ENCODE measurements around the gene STOML1.
"Not testable (repeated sequence)": the region's sequence is repeated elsewhere in the genome, so short reads cannot be mapped to it uniquely, and the experiment has no call there.

Gene STOML1

GRCh38 chr15:73983211-73983727 is 8.8 kb downstream of the STOML1 start:
- Histone ChIP-seq H3K9ac (ENCODE audit: low read depth, low read length) (no peak overlapping the region), H3K4me3 (ENCODE audit: low read length) (no peak overlapping the region), H3K9me3 (ENCODE audit: insufficient read depth, low read depth, low read length) (no peaks in the 10 kb centered on the region), H3K36me3 (ENCODE audit: insufficient read depth, low read depth, low read length) (no peaks in the 10 kb centered on the region), H3K27ac (ENCODE audit: low read length) (no peak overlapping the region), H3K27me3 (ENCODE audit: insufficient read depth, low read length) (no peaks in the 10 kb centered on the region; the same call in 1 of the 2 replicates), H3K4me1 (ENCODE audit: insufficient read depth, low read length) (no peaks in the 10 kb centered on the region)

DNA sequence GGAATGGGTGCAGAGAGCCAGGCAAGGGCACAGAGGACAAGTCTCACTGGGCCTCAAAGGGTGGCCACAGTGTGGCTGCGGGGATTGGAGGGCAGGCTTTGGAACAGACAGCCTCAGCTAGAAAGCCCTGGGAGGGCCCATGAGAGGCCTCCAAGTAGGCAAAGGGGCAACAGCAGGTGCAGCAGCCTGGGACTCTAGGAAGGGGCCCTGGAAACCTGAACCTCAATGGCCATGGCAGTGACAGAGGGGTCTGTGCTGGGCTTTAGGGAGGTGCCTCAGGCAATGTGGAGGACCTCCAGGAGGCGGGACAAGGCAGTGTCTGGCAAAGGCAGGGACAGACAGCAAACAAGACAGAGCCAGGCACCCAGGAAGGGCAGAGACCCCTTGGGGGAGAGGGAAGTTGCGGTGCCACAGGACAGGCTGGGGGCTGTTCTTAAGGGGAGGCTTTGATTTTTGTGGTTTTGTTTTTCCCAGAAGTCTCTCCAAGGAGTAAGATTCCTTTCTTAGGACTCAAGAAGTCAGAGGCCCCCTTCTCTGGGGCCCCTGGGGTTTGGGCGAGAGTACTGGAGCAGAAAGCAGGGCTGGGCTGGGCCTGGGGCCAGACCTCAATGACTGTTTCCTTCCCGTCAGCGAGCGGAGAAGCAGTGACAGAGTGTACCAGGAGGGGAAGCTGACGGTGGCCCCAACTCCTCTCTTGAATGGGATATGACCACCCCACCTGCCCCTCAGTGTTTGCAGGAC is 9.7 kb downstream of the STOML1 start:
- H3K27me3 ChIP-seq (ENCODE audit: insufficient read depth, low read length), result no peaks in the 10 kb centered on the region; the same call in 1 of the 2 replicates
- no peaks in the 10 kb centered on the region for H3K36me3 ChIP-seq (ENCODE audit: insufficient read depth, low read depth, low read length)
- no peak overlapping the region for H3K27ac ChIP-seq (ENCODE audit: low read length)
- H3K9me3 ChIP-seq (ENCODE audit: insufficient read depth, low read depth, low read length), result no peaks in the 10 kb centered on the region
- no peak overlapping the region for H3K9ac ChIP-seq (ENCODE audit: low read depth, low read length)
- no peaks in the 10 kb centered on the region for H3K4me1 ChIP-seq (ENCODE audit: insufficient read depth, low read length)
- no peak overlapping the region for H3K4me3 ChIP-seq (ENCODE audit: low read length)

GRCh38 chr15:73981761-73982221 is 10.3 kb downstream of the STOML1 start:
- Histone ChIP-seq H3K36me3 (ENCODE audit: insufficient read depth, low read depth, low read length) (no peaks in the 10 kb centered on the region), H3K4me3 (ENCODE audit: low read length) (no peak overlapping the region), H3K9me3 (ENCODE audit: insufficient read depth, low read depth, low read length) (no peaks in the 10 kb centered on the region), H3K9ac (ENCODE audit: low read depth, low read length) (no peak overlapping the region), H3K27me3 (ENCODE audit: insufficient read depth, low read length) (no peaks in the 10 kb centered on the region; the same call in 1 of the 2 replicates), H3K27ac (ENCODE audit: low read length) (no peak overlapping the region), H3K4me1 (ENCODE audit: insufficient read depth, low read length) (no peaks in the 10 kb centered on the region)

DNA sequence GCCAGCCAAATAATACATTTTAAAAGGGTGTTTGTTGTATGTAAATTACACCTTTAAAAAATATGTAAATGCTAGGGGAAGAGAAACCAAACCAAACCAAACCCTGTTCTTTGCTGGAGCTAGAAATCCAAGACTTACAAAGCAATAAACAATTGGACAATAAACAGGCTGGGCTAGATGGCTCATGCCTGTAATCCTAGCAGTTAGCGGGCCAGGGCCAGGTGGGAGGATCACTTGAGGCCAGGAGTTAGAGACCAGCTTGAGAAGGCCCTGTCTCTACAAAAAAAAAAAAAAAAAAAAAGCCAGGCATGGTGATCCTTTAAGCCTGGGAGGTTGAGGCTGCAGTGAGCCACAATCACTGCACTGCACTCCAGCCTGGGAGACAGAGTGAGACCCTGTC is 12.5 kb downstream of the STOML1 start:
- Histone ChIP-seq H3K4me3 (ENCODE audit: low read length) (no peak overlapping the region), H3K36me3 (ENCODE audit: insufficient read depth, low read depth, low read length) (no peaks in the 10 kb centered on the region), H3K4me1 (ENCODE audit: insufficient read depth, low read length) (no peaks in the 10 kb centered on the region), H3K9ac (ENCODE audit: low read depth, low read length) (no peak overlapping the region), H3K27ac (ENCODE audit: low read length) (no peak overlapping the region), H3K9me3 (ENCODE audit: insufficient read depth, low read depth, low read length) (no peaks in the 10 kb centered on the region), H3K27me3 (ENCODE audit: insufficient read depth, low read length) (no peaks in the 10 kb centered on the region; the same call in 1 of the 2 replicates)

- no peak overlapping the region for H3K9ac ChIP-seq (ENCODE audit: low read depth, low read length)
- H3K9me3 ChIP-seq (ENCODE audit: insufficient read depth, low read depth, low read length), result peaks cover 4% of the 10 kb centered on the region; the same call in 1 of the 2 replicates
- no peaks in the 10 kb centered on the region; the same call in 1 of the 2 replicates for H3K27me3 ChIP-seq (ENCODE audit: insufficient read depth, low read length)
- H3K36me3 ChIP-seq (ENCODE audit: insufficient read depth, low read depth, low read length), result no peaks in the 10 kb centered on the region
- no peak overlapping the region for H3K27ac ChIP-seq (ENCODE audit: low read length)
- H3K4me3 ChIP-seq (ENCODE audit: low read length), result no peak overlapping the region
- no peaks in the 10 kb centered on the region for H3K4me1 ChIP-seq (ENCODE audit: insufficient read depth, low read length)
Measured at GRCh38 chr15:73978896-73979295, 13.2 kb downstream of the STOML1 start.

- H3K27ac ChIP-seq (ENCODE audit: low read length); H3K9ac ChIP-seq (ENCODE audit: low read depth, low read length); H3K9me3 ChIP-seq (ENCODE audit: insufficient read depth, low read depth, low read length); H3K36me3 ChIP-seq (ENCODE audit: insufficient read depth, low read depth, low read length); H3K4me3 ChIP-seq (ENCODE audit: low read length); H3K4me1 ChIP-seq (ENCODE audit: insufficient read depth, low read length): not testable (repeated sequence)
- H3K27me3 ChIP-seq (ENCODE audit: insufficient read depth, low read length), result peaks cover 11% of the 10 kb centered on the region
Measured at GRCh38 chr15:73975440-73976125, 16.5 kb downstream of the STOML1 start.

- H3K36me3 ChIP-seq (ENCODE audit: insufficient read depth, low read depth, low read length); H3K4me3 ChIP-seq (ENCODE audit: low read length); H3K27ac ChIP-seq (ENCODE audit: low read length); H3K9me3 ChIP-seq (ENCODE audit: insufficient read depth, low read depth, low read length); H3K9ac ChIP-seq (ENCODE audit: low read depth, low read length); H3K4me1 ChIP-seq (ENCODE audit: insufficient read depth, low read length): not testable (repeated sequence)
- H3K27me3 ChIP-seq (ENCODE audit: insufficient read depth, low read length), result peaks cover 11% of the 10 kb centered on the region
Measured at GRCh38 chr15:73973683-73974200, 18.4 kb downstream of the STOML1 start.

DNA sequence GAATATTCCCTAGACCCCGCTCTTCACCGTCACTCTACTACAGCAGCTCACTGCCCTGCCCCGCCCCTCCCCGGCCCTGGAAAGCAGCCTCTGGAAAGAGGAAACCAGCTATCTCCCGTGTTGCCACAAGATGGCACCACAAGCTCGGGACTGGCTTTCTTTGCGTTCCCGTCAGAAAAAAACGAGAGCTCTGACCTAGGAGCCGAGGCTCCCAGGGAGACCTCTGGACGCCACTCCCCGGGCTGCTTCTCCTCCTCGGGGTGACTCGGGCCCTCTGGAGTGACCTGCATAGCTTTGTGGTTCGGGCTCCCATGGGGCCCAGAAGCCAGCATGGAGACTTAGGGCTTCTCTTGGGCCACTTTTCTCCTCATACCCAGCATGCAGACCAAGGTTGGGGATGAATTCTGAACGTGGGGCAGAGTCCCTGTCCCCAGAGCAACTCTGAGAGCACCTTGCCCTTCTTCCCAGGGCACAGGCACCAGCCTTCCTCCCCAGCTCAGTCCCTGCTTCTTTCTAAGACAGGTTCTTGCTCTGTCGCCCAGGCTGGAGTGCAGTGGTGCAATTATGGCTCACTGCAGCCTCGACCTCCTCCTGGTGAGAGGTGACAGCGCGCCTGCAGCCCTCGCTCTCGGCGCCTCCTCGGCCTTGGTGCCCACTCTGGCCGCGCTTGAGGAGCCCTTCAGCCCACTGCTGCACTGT is 19.0 kb downstream of the STOML1 start:
- H3K36me3 ChIP-seq (ENCODE audit: insufficient read depth, low read depth, low read length), result no peaks in the 10 kb centered on the region
- H3K27me3 ChIP-seq (ENCODE audit: insufficient read depth, low read length), result peaks cover 11% of the 10 kb centered on the region
- peaks cover 4% of the 10 kb centered on the region; the same call in 1 of the 2 replicates for H3K9me3 ChIP-seq (ENCODE audit: insufficient read depth, low read depth, low read length)
- no peak overlapping the region for H3K27ac ChIP-seq (ENCODE audit: low read length)
- peak overlapping the region; percentile 32; the same call in 1 of the 2 replicates for H3K9ac ChIP-seq (ENCODE audit: low read depth, low read length)
- H3K4me3 ChIP-seq (ENCODE audit: low read length), result peak overlapping the region; percentile 54; the same call in 1 of the 2 replicates
- peaks cover 3% of the 10 kb centered on the region; the same call in 1 of the 2 replicates for H3K4me1 ChIP-seq (ENCODE audit: insufficient read depth, low read length)

DNA sequence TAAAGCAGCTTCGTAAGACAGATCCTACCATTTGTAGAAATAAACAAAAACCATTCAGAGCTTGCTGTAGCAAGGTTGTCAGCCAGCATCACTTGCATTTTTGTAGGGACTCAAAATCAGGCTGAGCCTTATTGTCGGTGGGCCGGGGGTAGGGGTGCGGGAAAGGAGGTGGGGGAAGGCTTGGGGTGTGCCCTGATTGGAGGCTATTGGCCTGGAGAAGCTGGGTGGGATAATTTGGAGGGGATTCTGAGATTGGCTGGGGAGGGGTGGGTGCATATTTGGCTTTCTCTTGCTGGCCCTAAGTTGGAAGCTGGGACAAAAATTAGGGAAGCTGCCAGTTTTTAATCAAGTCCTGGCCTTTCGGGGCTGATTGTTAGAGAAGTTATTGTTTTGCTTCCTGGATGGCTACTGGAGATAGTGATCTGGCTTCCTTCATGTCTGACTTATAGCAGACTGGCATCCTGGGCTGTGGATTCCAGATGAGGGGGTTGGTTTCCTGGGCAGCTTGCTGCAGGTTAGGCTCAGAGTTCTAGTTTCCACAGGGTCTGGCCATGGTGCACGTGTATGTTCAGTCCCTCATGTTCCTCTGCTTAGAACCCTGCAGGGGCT is 22.8 kb downstream of the STOML1 start:
- no peak overlapping the region for H3K9ac ChIP-seq (ENCODE audit: low read depth, low read length)
- H3K36me3 ChIP-seq (ENCODE audit: insufficient read depth, low read depth, low read length), result no peaks in the 10 kb centered on the region
- H3K27ac ChIP-seq (ENCODE audit: low read length), result no peak overlapping the region

GRCh38 chr15:73968461-73968860 is 23.6 kb downstream of the STOML1 start:
- Histone ChIP-seq H3K4me1 (ENCODE audit: insufficient read depth, low read length) (peaks cover 16% of the 10 kb centered on the region), H3K36me3 (ENCODE audit: insufficient read depth, low read depth, low read length) (no peaks in the 10 kb centered on the region), H3K27ac (ENCODE audit: low read length) (no peak overlapping the region), H3K27me3 (ENCODE audit: insufficient read depth, low read length) (peaks cover 11% of the 10 kb centered on the region), H3K4me3 (ENCODE audit: low read length) (no peak overlapping the region), H3K9ac (ENCODE audit: low read depth, low read length) (no peak overlapping the region), H3K9me3 (ENCODE audit: insufficient read depth, low read depth, low read length) (no peaks in the 10 kb centered on the region)

More for the DNA sequence above, 22.8 kb downstream of the STOML1 start:
- Histone ChIP-seq H3K9me3 (ENCODE audit: insufficient read depth, low read depth, low read length) (no peaks in the 10 kb centered on the region), H3K4me3 (ENCODE audit: low read length) (no peak overlapping the region), H3K27me3 (ENCODE audit: insufficient read depth, low read length) (peaks cover 11% of the 10 kb centered on the region), H3K4me1 (ENCODE audit: insufficient read depth, low read length) (peaks cover 16% of the 10 kb centered on the region)

GRCh38 chr15:73965758-73966113 is 26.4 kb downstream of the STOML1 start:
- H3K36me3 ChIP-seq (ENCODE audit: insufficient read depth, low read depth, low read length), result no peaks in the 10 kb centered on the region
- peak overlapping the region; percentile 51; the same call in 1 of the 2 replicates for H3K9ac ChIP-seq (ENCODE audit: low read depth, low read length)
- no peaks in the 10 kb centered on the region for H3K27me3 ChIP-seq (ENCODE audit: insufficient read depth, low read length)
- no peak overlapping the region for H3K27ac ChIP-seq (ENCODE audit: low read length)
- H3K9me3 ChIP-seq (ENCODE audit: insufficient read depth, low read depth, low read length), result no peaks in the 10 kb centered on the region
- H3K4me3 ChIP-seq (ENCODE audit: low read length), result no peak overlapping the region
- H3K4me1 ChIP-seq (ENCODE audit: insufficient read depth, low read length), result peaks cover 16% of the 10 kb centered on the region
